CD14-positive monocyte (primary cell): ENCODE data around the gene BPI. TPM values are rescaled to one million over a fixed set of nuclear protein-coding genes. Genes with fewer than 3 reads are reported as not detected.

ENCODE experiments used
- DNase-seq, 3 donors: peaks; one replicate each; pipeline ENCODE4 v3.0.0-alpha.2; 2011 to 2022
- H2AFZ ChIP-seq: 2 replicates; pipeline ENCODE4 v1.6.0; 2012; ENCODE audit warnings: mild to moderate bottlenecking, low read depth, low read length, inconsistent platforms; ENCODE audit not compliant: insufficient read depth, poor library complexity, severe bottlenecking
- H3K27ac ChIP-seq, 2 donors: 1 replicate in 1 of 2; 2 replicates in 1 of 2; pipeline ENCODE4 v1.5.1; 2012 to 2013; ENCODE audit warnings: low read length in 2 of 2, control low read depth in 1 of 2, inconsistent platforms in 1 of 2, low read depth in 1 of 2, mild to moderate bottlenecking in 1 of 2
- H3K27me3 ChIP-seq, 2 donors: one replicate each; pipeline versions ENCODE4 v1.6.0 to v1.6.1; 2011 to 2013; ENCODE audit warnings: low read length in 2 of 2; ENCODE audit not compliant: control insufficient read depth in 2 of 2, insufficient read depth in 2 of 2
- H3K36me3 ChIP-seq, 2 donors: replicated peaks in 1 of 2; 1 replicate in 1 of 2; 2 replicates in 1 of 2; pipeline versions ENCODE4 v1.5.1 to v1.6.1; 2012 to 2013; ENCODE audit warnings: low read length in 2 of 2, control low read depth in 1 of 2, inconsistent platforms in 1 of 2, mild to moderate bottlenecking in 1 of 2; ENCODE audit not compliant: insufficient read depth in 2 of 2, control insufficient read depth in 1 of 2
- H3K4me1 ChIP-seq, 2 donors: 1 replicate in 1 of 2; 2 replicates in 1 of 2; pipeline versions ENCODE4 v1.5.1 to v1.6.1; 2012 to 2013; ENCODE audit warnings: low read length in 2 of 2, control low read depth in 1 of 2, inconsistent platforms in 1 of 2, mild to moderate bottlenecking in 1 of 2, moderate library complexity in 1 of 2; ENCODE audit not compliant: insufficient read depth in 2 of 2, control insufficient read depth in 1 of 2
- H3K4me2 ChIP-seq: replicated peaks from 2 replicates; pipeline ENCODE3; 2012; ENCODE audit warnings: low read length, moderate library complexity, mild to moderate bottlenecking; ENCODE audit not compliant: poor library complexity, severe bottlenecking; ENCODE audit errors: extremely low read depth
- H3K4me3 ChIP-seq, 3 experiments: fragments of 200-600 bp in 1 of 3; sonication (generic) in 1 of 3; replicated peaks in 1 of 3; 1 replicate in 2 of 3; 2 replicates in 1 of 3; pipeline ENCODE4 v1.5.1; 2011 to 2013; ENCODE audit warnings: low read length in 3 of 3, mild to moderate bottlenecking in 3 of 3, control low read depth in 2 of 3, low read depth in 2 of 3, inconsistent platforms in 1 of 3, moderate library complexity in 1 of 3
- H3K79me2 ChIP-seq: 2 replicates; pipeline ENCODE4 v1.6.0; 2012; ENCODE audit warnings: mild to moderate bottlenecking, control low read depth, inconsistent platforms, low read length, moderate library complexity; ENCODE audit not compliant: insufficient read depth
- H3K9ac ChIP-seq: 2 replicates; pipeline ENCODE4 v1.6.0; 2017; ENCODE audit warnings: low read length, mild to moderate bottlenecking; ENCODE audit not compliant: insufficient read depth, poor library complexity, severe bottlenecking
- H3K9me3 ChIP-seq, 2 donors: replicated peaks in 1 of 2; 1 replicate in 1 of 2; 2 replicates in 1 of 2; pipeline versions ENCODE4 v1.5.1 to v1.6.1; 2012 to 2013; ENCODE audit warnings: low read length in 2 of 2, control low read depth in 1 of 2; ENCODE audit not compliant: control insufficient read depth in 1 of 2, insufficient read depth in 1 of 2
- H4K20me1 ChIP-seq: 2 replicates; pipeline ENCODE4 v1.6.0; 2012; ENCODE audit warnings: mild to moderate bottlenecking, low read length, control low read depth, moderate library complexity; ENCODE audit not compliant: insufficient read depth
- H3K27ac Mint-ChIP-seq, 7 donors: one replicate each; pipeline ENCODE4 v1.8.0; 2020; ENCODE audit warnings: mild to moderate bottlenecking in 7 of 7, mixed read lengths in 7 of 7, moderate library complexity in 6 of 7, inconsistent platforms in 2 of 7
- H3K27me3 Mint-ChIP-seq, 3 donors: one replicate each; pipeline ENCODE4 v1.8.0; 2021 to 2022; ENCODE audit warnings: low read depth in 3 of 3, mild to moderate bottlenecking in 3 of 3, mixed read lengths in 3 of 3, moderate library complexity in 3 of 3, inconsistent platforms in 1 of 3
- H3K36me3 Mint-ChIP-seq, 2 donors: one replicate each; pipeline ENCODE4 v1.8.0; 2020; ENCODE audit warnings: mixed read lengths in 2 of 2, inconsistent platforms in 1 of 2, mild to moderate bottlenecking in 1 of 2
- H3K4me1 Mint-ChIP-seq: one replicate; pipeline ENCODE4 v1.8.0; 2020; ENCODE audit warnings: mild to moderate bottlenecking, mixed read lengths
- H3K4me3 Mint-ChIP-seq, 2 donors: one replicate each; pipeline ENCODE4 v1.8.0; 2020; ENCODE audit warnings: mild to moderate bottlenecking in 2 of 2, mixed read lengths in 2 of 2, moderate library complexity in 1 of 2
- H3K9me3 Mint-ChIP-seq, 7 donors: one replicate each; pipeline ENCODE4 v1.8.0; 2020 to 2022; ENCODE audit warnings: mixed read lengths in 7 of 7, mild to moderate bottlenecking in 6 of 7, moderate library complexity in 6 of 7, inconsistent platforms in 2 of 7
- CTCF ChIP-seq: fragments of 200-600 bp; IDR thresholded peaks from one replicate; pipeline ENCODE4 v1.8.0; 2022; ENCODE audit warnings: antibody characterized with exemption, mild to moderate bottlenecking
- WGBS: methylation state at CpG from one replicate; pipeline ENCODE4 v1.1.5; 2013; ENCODE audit warnings: missing lambda C conversion rate; ENCODE audit not compliant: insufficient coverage; 5-methylcytosine and 5-hydroxymethylcytosine counted together
- intact Hi-C, 2 donors: fragments of 100-400 bp; cut with micrococcal nuclease; formaldehyde crosslinking; loops; one replicate each; pipeline versions ENCODE4 v1.15.0 to v1.15.1; 2023
- polyA plus RNA-seq, 3 donors: library from polyadenylated mRNA; depleted of rRNA in 1 of 3; unstranded in 2 of 3; stranded (reverse) in 1 of 3; fragments of 300-500 nt in 2 of 3; fragments of >200 nt in 1 of 3; fragmentation: Illumina TruSeq in 2 of 3; gene quantifications; 1 replicate in 2 of 3; 2 replicates in 1 of 3; pipeline ENCODE4 v1.2.3, GENCODE V29; 2012 to 2021

BPI gene
- polyA plus RNA-seq, 3 donors, result 8.2 to 9.0 (median 8.7) TPM

DNA sequence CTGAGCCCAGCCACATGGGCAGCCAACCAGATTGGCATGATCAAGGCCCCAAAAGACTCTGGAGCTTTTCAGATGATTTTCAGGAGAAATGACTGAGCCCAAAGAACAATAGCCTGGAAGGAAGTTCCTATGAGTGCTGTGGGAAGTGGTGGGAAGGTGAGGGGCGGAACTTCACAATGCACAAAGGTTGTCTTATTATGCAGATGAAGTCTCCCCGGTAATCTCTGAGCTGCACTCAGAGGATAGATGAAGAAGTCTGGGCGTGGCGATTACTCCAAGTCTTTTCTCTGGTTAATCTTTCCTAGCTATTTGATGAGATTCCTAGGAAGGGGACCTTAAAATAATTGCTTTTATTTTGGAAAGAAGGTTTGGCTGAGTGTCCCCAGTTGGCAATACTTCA is 79.2 kb downstream of the BPI start:
- 91% methylated on average over 4 of the region's 4 CpGs for WGBS
- Mint-ChIP-seq H3K27me3 (peaks cover 4 to 12% (median 7%) of the 10 kb centered on the region in 3 donors), H3K4me1 (no peaks in the 10 kb centered on the region)

GRCh38 chr20:38386004-38386403 is 82.0 kb downstream of the BPI start:
- Histone ChIP-seq H3K79me2 (no peaks in the 10 kb centered on the region), H3K4me1 (no peaks in the 10 kb centered on the region), H3K36me3 (no peaks in the 10 kb centered on the region), H2AFZ (no peak overlapping the region), H3K27me3 (peaks cover 0 to 2% of the 10 kb centered on the region in 2 donors), H3K4me3 (no peak overlapping the region), H3K9ac (no peak overlapping the region), H3K27ac (no peak overlapping the region), H4K20me1 (no peaks in the 10 kb centered on the region), H3K9me3 (no peaks in the 10 kb centered on the region), H3K4me2 (no peak overlapping the region)
- intact Hi-C loops, result no loop called here
- H3K27ac Mint-ChIP-seq, result peak overlapping the region in 1 of 7 donors; percentile 21
- DNase-seq, result peak in 1 of 3 donors; percentile 50
- 79% methylated on average over 5 of the region's 8 CpGs for WGBS
- no peaks in the 10 kb centered on the region for H3K4me1 Mint-ChIP-seq
- H3K27me3 Mint-ChIP-seq, result peaks cover 4 to 9% (median 9%) of the 10 kb centered on the region in 3 donors
- H3K4me3 Mint-ChIP-seq, result no peak overlapping the region
- TF ChIP-seq CTCF, result no peak
- peaks cover 0 to 10% (median 0%) of the 10 kb centered on the region in 7 donors for H3K9me3 Mint-ChIP-seq
- H3K36me3 Mint-ChIP-seq, result no peaks in the 10 kb centered on the region

More for the DNA sequence above, 79.2 kb downstream of the BPI start:
- Histone ChIP-seq H3K79me2 (no peaks in the 10 kb centered on the region), H3K36me3 (no peaks in the 10 kb centered on the region), H4K20me1 (no peaks in the 10 kb centered on the region), H3K27ac (no peak overlapping the region), H3K9ac (no peak overlapping the region), H2AFZ (no peak overlapping the region), H3K9me3 (no peaks in the 10 kb centered on the region), H3K27me3 (peaks cover 0 to 2% of the 10 kb centered on the region in 2 donors), H3K4me2 (no peak overlapping the region), H3K4me3 (no peak overlapping the region), H3K4me1 (no peaks in the 10 kb centered on the region)
- Mint-ChIP-seq H3K4me3 (no peak overlapping the region), H3K27ac (no peak overlapping the region), H3K36me3 (no peaks in the 10 kb centered on the region), H3K9me3 (peaks cover 0 to 7% (median 1%) of the 10 kb centered on the region in 7 donors)
- DNase-seq, result no peak
- intact Hi-C loops, result no loop called here
- no peak for TF ChIP-seq CTCF
